HuH-7.5 (cell line): ENCODE measurements around the gene JAKMIP2.
A peak's percentile ranks its signal among the peaks of the same experiment; 100 is the strongest.
"Not testable (repeated sequence)": the region's sequence is repeated elsewhere in the genome, so short reads cannot be mapped to it uniquely, and the experiment has no call there.

Experiments used
- DNase-seq: peaks from one replicate; pipeline ENCODE4 v3.0.0; 2011; ENCODE audit warnings: low spot score

JAKMIP2 gene

DNA sequence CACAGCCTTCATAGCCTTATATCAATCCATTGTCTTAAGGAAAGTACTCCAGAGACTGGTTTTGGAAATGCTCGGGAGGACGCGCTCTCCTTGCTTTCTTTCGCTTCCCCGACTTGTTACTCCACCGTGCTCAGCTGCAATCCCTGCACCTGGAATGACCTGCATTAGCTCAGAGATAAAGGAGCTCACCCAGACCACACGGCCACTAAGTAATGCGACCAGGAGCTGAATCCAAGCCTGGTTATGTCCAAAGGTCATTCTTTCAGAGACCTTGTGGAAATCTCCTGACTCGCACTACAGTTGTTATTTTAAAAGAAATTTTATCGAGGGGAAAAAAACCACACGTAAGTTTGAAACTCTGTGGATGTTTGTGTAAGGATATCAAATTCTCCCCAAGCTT is 137.3 kb downstream of the JAKMIP2 start:
- DNase-seq = peak; percentile 13

DNA sequence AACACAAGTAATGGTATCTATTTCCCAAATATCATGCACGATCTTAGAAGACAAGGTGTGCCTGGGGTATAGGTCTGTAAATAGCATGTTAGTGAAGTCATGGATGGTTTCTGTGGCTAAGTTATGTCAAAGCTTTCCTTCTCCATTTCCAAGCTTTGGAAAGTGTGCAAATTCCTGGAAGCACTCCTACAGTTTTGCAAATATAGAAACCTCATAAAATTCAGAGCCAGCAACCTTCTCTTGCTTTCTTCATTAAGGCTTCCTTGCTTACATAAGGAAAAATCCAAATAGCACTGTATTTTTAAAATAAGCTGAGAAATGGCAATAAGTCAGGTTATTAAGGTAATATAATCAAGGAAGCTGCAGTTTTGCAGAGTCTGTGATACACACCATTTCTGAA is 138.1 kb downstream of the JAKMIP2 start:
- no peak for DNase-seq

DNA sequence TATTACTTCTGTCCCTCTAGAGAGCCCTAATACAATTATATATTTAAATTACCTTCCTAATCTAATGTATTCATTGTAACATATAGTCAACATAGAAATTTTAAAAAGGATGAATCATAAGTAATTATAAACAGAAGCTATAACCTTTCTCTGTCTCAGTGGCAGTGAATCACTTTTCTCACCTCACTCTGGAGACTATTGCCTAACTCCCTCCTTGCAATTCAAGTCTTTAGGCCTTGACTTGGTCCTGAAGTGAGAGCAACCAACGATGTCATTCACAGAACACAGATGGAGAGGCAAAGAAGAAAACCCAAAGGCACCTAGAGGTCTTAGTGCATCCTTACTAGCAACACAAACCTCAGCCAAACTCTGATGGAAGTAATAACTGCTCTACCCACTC is 139.4 kb downstream of the JAKMIP2 start:
- DNase-seq = no peak

DNA sequence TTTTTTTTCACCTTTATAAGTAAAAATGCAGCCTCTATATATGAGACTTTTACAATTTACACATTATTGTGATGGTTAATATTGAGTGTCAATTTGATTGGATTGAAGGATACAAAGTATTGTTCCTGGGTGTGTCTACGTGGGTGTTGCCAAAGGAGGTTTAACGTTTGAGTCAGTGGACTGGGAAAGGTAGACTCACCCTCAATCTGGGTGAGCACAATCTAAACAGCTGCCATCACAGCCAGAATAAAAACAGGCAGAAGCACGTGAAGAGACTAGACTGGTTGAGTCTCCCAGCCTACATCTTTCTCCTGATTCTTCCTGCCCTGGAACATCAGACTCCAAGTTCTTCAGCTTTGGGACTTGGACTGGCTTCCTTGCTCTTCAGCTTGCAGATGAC is 139.9 kb downstream of the JAKMIP2 start:
- no peak for DNase-seq

DNA sequence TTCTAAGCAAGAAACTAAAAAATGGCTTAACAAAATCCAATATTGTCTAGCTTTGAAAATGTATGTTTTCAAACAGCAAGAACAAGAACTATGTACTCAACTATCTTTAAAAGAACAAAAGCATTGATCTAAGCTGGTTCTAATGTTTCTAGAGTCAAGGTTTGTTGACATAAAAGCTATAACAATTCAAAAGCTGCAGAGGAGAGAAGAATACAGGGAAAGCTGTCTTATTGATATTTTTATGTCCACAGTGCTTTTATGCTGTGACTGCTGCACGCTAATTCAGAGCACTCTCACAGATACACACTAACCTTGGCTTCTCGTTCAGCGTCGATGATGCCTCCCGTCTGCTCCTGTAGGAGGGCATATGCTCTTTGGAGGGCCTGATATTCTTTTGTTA is 143.2 kb downstream of the JAKMIP2 start:
- no peak for DNase-seq

DNA sequence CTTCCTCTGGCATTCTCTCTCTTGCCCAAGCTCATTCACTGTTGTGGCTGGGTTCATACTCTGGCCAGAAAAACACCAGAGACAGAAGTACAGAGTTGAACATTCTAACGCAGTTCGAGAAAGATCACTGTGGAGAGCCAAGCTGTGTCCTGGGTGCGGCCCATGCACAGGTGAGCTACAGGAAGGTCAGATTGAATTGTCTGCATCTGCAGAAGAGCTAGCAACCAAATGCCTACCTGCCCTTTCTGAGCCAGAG is 145.9 kb downstream of the JAKMIP2 start:
- no peak for DNase-seq

DNA sequence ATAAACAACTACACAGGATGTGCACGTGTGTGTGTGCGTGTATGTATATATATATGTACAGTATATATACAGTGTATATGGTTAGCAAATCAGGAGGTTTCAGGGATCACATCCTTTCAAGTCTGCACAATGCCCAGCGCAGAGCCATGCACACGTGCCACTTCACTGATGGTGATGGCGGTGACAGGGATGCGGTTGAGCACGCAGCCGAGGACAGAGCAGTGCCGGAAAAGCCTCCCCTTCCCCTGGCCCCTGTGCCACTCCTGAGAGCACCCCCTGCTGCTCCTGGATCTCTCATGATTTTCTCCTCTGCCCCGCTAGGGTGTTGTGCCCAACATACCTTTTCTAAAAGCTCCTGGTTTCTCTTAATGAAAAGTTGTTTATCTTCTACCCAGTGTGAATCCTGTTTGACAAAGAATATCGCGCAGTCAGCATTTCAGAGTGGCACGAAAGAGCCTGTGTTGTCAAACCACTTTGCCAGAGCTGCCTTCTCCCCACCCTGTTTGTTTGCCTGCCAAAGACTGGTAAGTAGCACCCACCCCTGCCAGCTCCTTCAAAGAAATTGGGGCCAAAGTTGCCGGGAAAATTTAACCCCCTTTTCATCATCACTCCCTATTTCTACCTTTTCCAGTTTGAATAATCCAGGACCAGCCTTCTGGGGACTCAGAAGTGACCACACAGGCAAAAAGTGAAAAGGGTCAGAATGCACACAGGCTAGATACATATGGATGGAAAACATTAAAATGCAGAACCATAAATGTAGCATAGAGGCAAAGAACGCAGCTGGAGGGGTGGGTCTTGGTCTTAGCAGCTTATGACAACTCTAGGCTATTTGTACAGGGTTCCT is 146.4 kb downstream of the JAKMIP2 start:
- DNase-seq = no peak

DNA sequence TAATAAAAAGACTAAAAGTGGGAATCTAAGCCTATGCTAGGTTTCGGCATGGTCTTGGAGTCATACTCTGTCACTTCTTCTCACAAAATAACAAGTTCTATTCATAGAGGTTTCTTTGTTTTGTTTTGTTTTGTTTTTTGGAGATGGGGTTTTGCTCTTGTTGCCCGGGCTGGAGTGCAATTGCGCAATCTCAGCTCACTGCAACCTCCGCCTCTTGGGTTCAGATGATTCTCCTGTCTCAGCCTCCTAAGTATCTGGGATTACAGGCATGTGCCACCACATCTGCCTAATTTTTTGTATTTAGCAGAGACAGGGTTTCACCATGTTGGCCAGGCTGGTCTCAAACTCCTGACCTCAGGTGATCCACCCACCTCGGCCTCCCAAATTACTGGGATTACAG is 147.1 kb downstream of the JAKMIP2 start:
- not testable (repeated sequence) for DNase-seq

DNA sequence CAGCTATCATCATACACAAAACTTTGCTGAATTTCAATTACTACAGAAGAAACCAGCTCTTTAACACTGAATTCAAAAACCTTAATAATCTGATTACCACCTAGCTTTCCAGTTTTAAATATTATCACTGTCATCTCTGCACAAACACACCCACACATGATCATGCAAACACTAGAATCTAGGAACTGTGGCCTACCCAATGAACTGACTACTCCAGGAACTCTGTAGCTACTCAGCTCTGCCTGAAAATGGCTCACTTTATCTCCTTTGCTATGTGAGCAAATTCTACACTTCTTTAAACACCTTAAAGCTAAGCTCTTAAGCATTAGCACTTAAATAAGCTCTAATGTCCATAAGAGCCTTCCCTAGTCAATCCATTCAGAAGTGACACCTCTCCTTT is 149.4 kb downstream of the JAKMIP2 start:
- DNase-seq = no peak

DNA sequence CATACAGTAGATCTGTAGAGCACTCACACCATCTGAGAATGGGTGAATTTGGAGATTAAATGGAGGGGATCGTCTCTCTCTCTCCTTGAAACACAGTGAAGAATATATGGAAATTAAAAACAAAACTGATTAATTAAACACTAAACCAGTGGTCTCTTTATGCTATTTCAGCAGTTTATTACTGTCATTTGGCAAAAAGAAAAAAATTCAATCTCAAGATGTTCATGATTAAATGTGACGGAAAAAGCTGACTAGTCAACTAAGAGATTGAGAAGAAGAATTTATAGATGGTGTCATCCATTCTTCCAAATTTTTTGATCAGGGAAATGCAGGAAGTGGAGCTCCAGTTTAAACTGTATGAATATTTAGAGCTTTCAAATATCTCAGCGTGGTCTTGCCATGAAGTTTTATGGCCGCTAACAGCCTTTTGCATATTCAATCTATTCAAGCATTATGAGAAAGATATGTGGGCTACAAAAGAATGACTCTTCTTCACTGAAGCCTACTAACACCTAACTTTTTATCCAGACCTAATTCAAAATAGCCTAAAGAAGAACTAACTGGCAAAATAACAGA is 151.0 kb downstream of the JAKMIP2 start:
- DNase-seq = no peak

DNA sequence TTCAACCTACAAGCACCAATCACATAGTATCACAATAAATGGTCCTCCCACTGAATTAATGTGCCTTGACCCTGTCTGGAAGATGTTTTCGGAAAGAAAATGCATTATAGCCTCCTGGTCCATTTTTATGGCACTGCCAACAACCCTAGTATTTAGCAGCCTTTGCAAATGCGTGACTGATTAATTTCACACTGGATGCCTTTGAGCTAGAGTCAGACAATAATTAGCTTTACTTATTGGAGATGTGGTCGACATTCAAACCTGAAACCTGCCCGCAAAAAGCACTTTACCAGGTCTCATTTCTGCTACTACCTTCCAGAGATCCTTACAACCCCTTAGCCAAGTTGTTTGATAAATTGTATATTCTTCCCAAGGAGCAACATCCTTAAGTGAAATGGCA is 153.3 kb downstream of the JAKMIP2 start:
- no peak for DNase-seq

DNA sequence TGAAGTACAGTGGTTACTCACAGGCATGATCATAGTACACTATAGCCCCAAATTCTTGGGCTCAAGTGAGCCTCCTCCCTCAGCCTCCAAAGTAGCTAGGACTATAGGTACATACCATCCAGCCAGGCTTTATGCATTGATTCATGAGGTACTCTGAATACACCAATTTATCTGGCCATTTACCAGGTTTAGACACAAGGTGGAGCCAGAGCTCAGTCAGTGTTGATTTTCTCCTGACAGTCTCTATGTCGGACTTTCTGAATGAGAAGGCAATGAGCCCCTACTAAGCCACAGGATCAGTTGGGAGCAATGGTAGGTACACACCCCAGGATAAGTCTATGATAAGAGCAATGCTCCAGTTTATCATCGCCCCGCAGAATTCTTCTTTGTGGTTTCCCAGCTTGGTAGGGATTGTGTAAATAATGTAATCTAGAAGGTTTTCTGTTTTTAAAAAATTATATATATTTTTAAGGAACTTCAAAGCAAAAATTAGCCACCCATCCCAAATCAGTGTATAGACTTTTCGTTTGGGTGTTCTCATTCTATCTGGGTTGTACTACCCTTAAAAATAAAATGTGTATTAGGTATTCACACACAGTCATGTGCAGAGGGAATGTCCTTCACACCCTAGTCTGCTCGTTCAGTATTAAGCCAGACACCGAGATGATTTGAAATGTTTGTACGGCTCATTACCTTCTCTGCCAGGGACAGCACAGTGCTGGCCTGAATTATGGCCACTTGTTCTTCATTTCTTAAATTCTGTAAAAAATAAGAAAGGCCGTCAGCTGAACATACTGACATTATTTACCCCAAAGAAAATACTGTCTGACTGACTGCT is 154.3 kb downstream of the JAKMIP2 start:
- peak; percentile 12 for DNase-seq

DNA sequence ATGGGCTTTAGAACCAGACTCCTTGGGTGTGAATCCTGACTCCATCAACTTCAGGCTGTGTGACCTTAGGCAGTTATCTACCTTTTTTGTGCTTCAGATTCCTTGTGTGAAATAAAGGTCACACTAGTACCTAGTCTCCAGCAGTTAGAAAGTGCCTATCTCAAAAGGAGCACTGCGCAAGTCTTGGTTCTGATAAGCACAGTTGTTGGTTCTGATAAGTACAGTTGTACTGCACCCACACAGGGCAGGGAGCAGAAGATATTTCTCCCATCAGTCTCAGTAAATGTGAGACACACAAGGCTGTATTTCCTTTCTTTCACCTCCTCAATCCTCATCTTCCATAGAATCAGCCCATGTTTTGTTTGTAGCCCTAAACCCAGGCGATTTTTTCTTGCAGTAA is 156.1 kb downstream of the JAKMIP2 start:
- DNase-seq = no peak

DNA sequence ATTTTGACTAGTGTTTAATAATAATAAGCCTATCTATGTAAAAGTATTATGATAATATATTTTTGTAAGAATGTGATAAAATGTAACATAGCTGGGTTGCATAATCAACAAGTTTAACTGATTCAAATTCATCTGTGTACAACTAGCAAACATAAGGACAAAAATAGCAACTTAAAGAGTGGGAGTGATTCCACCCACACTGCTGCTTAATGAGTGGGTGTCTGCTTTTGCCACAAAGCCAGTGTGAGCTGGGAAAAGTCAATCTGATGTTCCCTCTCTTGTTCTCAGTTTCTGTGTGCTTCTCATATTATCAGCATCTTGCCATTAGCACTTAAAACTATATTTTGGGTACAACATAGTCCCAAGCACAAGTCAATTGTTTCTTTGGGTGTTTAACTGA is 161.5 kb downstream of the JAKMIP2 start:
- no peak for DNase-seq

DNA sequence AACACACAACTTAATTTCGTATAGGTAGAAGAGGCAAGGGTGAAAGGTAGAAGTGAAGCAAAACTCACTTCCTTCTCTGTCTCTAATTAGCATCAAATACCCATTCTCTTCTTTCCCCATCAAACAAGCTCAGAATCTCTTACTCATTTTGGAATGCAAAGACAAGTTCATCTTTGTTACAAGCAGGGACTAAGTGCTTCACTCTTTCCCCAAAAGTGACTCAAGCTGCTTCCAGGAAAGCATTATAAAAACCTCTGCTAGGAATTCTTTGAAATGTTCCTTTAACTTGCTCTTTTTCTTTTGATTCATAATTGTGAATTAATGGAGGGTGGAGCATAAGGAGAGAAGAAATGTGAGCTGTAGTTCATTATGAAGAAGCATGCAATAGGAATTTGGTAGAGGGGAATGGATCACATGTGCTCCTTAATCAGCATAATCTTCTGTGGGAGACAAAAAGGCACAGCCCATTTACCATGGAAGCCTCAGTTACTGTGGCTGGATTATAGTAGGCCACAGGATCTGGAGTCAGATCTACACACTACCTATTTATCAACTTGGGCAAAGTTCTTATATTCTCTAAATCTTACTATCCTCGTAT is 163.1 kb downstream of the JAKMIP2 start:
- DNase-seq = no peak

DNA sequence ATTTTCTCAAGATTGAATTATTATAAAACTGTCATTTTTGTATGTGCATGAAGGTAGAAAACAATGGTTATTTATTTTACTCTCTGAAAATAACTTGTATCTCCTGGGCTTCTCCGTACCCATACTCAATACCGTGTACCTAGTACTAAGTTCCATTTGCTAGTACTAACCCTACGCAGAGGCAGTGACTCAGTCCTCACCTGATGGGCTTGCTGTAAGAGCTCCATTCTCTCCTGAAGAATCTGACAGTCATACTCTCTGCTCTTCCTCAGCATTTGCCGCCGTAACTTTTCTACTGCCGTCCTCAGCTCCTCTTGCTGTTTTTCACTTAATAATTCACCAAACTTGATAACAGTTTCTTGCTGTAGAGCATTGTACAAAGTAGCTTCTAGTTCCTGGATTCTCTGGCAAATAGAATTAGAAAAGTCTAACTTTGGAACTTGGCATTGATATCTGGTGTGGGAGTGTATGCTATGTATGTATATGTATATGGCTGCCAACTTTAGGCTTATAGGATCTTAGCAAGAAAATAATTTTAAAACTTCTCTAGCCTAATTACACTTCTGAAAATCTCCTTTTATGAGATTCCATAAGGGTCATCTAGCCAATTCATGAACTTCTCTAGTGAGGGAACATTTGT is 164.7 kb downstream of the JAKMIP2 start:
- no peak for DNase-seq

DNA sequence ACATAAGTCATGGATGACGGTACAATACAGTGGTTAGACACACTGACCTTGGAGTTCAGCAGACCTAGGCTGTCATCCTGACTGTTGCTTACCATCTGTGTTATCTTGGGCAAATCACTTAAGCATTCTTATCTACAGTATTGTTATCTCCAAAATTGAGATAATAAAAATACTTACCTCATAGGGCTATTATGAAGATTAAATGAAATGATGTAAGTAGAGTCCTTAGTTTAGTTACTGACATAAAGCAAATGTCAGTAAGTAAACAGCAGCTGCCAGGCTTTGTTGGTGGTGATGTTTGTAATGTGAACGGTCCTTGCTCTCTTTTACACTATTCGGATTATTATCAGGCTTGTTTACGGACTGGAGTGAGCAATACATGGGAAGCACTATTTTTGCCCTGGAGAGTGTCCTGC is 165.3 kb downstream of the JAKMIP2 start:
- no peak for DNase-seq

DNA sequence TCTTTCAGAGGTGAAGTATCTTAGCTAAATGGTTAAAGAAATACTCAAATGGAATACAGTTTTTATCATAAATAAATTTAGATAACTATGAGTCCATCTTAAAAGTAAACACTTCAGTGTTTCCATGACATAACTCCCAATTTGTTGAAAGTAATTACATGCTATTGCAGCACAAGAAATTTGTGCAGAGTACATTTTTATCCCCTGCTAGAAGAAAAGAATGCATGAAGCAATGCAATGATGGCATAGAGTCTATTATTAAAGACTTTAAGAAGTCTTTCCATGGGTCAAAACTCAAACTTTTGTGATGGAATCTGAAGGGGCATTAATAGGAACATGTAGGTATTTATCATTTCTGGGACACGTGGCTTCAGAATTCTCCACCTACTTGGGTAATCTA is 166.1 kb downstream of the JAKMIP2 start:
- no peak for DNase-seq

DNA sequence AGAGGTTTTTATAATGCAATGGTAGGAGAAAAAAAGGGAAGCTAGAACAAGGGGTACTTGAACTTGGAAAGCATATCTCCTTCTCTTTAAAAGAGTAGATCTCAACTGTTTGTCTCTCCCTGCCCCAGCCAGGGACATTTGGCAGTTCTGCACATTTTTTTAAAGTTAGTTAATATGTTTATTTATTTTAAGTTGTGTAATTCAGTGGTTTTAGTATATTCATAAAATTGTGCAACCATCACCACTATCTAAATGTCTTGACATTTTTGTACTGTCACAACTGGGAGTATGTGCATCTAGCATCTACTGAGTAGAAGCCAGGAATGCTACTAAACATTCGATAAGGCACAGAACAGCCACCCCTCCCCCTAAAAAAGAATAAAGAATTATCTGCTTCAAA is 169.2 kb downstream of the JAKMIP2 start:
- no peak for DNase-seq

DNA sequence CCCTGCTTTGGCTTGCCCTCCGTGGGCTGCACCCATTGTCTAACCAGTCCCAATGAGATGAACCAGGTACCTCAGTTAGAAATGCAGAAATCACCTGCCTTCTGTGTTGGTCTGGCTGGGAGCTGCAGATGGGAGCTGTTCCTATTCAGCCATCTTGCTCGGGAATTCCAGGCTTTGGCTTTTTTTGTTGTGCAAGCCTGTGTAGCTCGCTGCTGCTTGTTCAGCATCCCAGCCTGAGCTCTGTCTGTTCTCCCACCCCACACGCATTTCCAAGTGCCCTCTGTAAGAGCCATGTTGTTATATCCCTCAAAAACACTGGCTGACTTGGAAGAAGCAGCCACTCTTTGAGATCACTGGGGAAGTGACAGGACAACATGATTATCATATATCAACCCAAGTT is 171.0 kb downstream of the JAKMIP2 start:
- DNase-seq = no peak

DNA sequence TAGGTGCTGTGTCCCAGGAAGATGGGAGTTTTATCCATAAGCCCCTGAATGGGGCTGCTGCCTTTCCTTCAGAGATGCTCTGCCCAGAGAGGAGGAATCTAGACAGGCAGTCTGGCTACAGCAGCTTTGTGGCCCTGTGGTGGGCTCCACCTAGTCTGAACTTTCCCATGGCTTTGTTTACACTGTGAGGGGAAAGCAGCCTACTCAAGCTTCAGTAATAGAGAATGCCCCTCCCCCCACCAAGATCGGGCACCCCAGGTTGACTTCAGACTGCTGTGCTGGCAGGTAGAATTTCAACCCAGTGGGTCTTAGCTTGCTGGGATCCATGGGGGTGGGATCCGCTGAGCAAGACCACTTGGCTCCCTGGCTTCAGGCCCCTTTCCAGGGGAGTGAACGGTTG is 171.7 kb downstream of the JAKMIP2 start:
- DNase-seq = no peak

DNA sequence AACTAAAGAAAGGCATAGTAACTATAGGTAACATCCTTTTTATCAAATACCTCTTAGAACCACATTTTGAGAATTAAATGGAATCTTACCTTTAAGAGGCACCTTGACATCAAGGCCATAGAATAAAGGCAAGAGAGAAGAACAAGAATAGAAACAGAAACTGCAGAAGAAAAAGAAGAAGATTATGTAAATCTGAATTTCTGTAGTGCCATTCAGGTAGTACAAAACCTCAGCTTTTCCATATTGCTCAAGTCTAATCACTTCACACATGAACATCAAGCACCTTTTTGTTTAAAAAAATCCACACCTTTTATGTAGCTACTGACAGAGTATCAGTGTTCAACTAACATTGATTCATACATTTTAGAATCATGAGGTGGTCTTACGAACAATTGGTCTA is 180.9 kb downstream of the JAKMIP2 start:
- no peak for DNase-seq
